NCI-H146 (cell line): ENCODE measurements around the gene KLHL24.
"Not testable (repeated sequence)": the region's sequence is repeated elsewhere in the genome, so short reads cannot be mapped to it uniquely, and the experiment has no call there.

Experiments used
- DNase-seq: peaks from one replicate; lab custom pipeline; 2025; lab: John Stamatoyannopoulos, UW

The KLHL24 gene

GRCh38 chr3:183695569-183696364 lies 60.3 kb downstream of the KLHL24 start:
- no peak for DNase-seq

GRCh38 chr3:183697123-183697609 lies 61.7 kb downstream of the KLHL24 start:
- no peak for DNase-seq

- DNase-seq, result peak; percentile 89
These were observed 62.3 kb downstream of the KLHL24 start, which contains the start of gene YEATS2 for GRCh38 chr3:183697610-183698317. TSS of gene YEATS2 (plus strand) at chr3:183697797. CDS start at chr3:183715163, 17,366 bp downstream.

- peak; percentile 64 for DNase-seq
These were observed 62.9 kb downstream of the KLHL24 start for GRCh38 chr3:183698318-183698751.

- peak; percentile 50 for DNase-seq
These were observed 63.3 kb downstream of the KLHL24 start for GRCh38 chr3:183698756-183699155.

GRCh38 chr3:183699238-183699947 lies 64.0 kb downstream of the KLHL24 start:
- DNase-seq, result peak; percentile 22

- DNase-seq, result no peak
These were observed 66.3 kb downstream of the KLHL24 start for GRCh38 chr3:183701744-183702143.

GRCh38 chr3:183703892-183704291 lies 68.5 kb downstream of the KLHL24 start:
- not testable (repeated sequence) for DNase-seq

GRCh38 chr3:183710231-183710630 lies 74.8 kb downstream of the KLHL24 start:
- no peak for DNase-seq

GRCh38 chr3:183711516-183711915 lies 76.1 kb downstream of the KLHL24 start:
- no peak for DNase-seq

GRCh38 chr3:183714622-183715021 lies 79.2 kb downstream of the KLHL24 start:
- no peak for DNase-seq

GRCh38 chr3:183718012-183718411 lies 82.6 kb downstream of the KLHL24 start:
- DNase-seq, result no peak

GRCh38 chr3:183725387-183725786 lies 90.0 kb downstream of the KLHL24 start:
- no peak for DNase-seq

- DNase-seq, result no peak
These were observed 92.8 kb downstream of the KLHL24 start for GRCh38 chr3:183728204-183728603.

- DNase-seq, result no peak
These were observed 94.9 kb downstream of the KLHL24 start for GRCh38 chr3:183730361-183730760.

GRCh38 chr3:183731611-183732010 lies 96.2 kb downstream of the KLHL24 start:
- no peak for DNase-seq

- no peak for DNase-seq
These were observed 98.1 kb downstream of the KLHL24 start for GRCh38 chr3:183733553-183733952.
